GDM1 (cell line): Measurements from ENCODE around the gene LAMA5.

Experiments
- DNase-seq: peaks from one replicate; lab custom pipeline; 2025; lab: John Stamatoyannopoulos, UW

Gene LAMA5

GRCh38 chr20:62305149-62305764 lies 61.9 kb downstream of the LAMA5 start:
- no peak for DNase-seq

GRCh38 chr20:62304331-62305148 lies 62.6 kb downstream of the LAMA5 start:
- no peak for DNase-seq

- DNase-seq = no peak
Observed at GRCh38 chr20:62303340-62304226, 63.5 kb downstream of the LAMA5 start.

- DNase-seq = no peak
Observed at GRCh38 chr20:62303062-62303339, 64.1 kb downstream of the LAMA5 start.

- peak; percentile 96 for DNase-seq
Observed at GRCh38 chr20:62302341-62303061, 64.6 kb downstream of the LAMA5 start, which contains the start of gene ADRM1. TSS of gene ADRM1 (plus strand) at chr20:62302997. CDS start at chr20:62303569, 572 bp downstream.

GRCh38 chr20:62301773-62302340 lies 65.3 kb downstream of the LAMA5 start:
- peak; percentile 85 for DNase-seq

GRCh38 chr20:62301111-62301668 lies 65.9 kb downstream of the LAMA5 start:
- DNase-seq = no peak

- DNase-seq = no peak
Observed at GRCh38 chr20:62300319-62300718, 66.8 kb downstream of the LAMA5 start.

- no peak for DNase-seq
Observed at GRCh38 chr20:62299666-62300236, 67.4 kb downstream of the LAMA5 start.

- DNase-seq = no peak
Observed at GRCh38 chr20:62298577-62299249, 68.4 kb downstream of the LAMA5 start.

GRCh38 chr20:62297449-62298227 lies 69.5 kb downstream of the LAMA5 start:
- DNase-seq = no peak

- no peak for DNase-seq
Observed at GRCh38 chr20:62296724-62297448, 70.2 kb downstream of the LAMA5 start.

GRCh38 chr20:62294516-62294915 lies 72.6 kb downstream of the LAMA5 start:
- no peak for DNase-seq

GRCh38 chr20:62293946-62294345 lies 73.2 kb downstream of the LAMA5 start:
- DNase-seq = no peak

- DNase-seq = no peak
Observed at GRCh38 chr20:62293111-62293784, 73.9 kb downstream of the LAMA5 start.

GRCh38 chr20:62292108-62292507 lies 75.0 kb downstream of the LAMA5 start:
- DNase-seq = no peak

- no peak for DNase-seq
Observed at GRCh38 chr20:62291251-62292066, 75.7 kb downstream of the LAMA5 start.
